ENCODE measurements around the gene KCNC1.

- no peak for TF ChIP-seq CTCF (IDR thresholded peaks at IDR 0.05; ENCODE audit: low read depth, low read length)
- TF ChIP-seq EZH2phosphoT487 (IDR thresholded peaks at IDR 0.05; ENCODE audit: low read depth) = no peak
These were observed 32.0 kb downstream of the KCNC1 start for GRCh38 chr11:17766590-17766989.
